GM21786 (cell line): Measurements from ENCODE around the gene BCS1L.
"Not testable (repeated sequence)": the region's sequence is repeated elsewhere in the genome, so short reads cannot be mapped to it uniquely, and the experiment has no call there.

Experiments
- ATAC-seq: cut with Tn5 transposase; IDR thresholded peaks from one replicate; pipeline ENCODE4 v1.9.1; 2021; ENCODE audit not compliant: unreplicated experiment

The BCS1L gene

DNA sequence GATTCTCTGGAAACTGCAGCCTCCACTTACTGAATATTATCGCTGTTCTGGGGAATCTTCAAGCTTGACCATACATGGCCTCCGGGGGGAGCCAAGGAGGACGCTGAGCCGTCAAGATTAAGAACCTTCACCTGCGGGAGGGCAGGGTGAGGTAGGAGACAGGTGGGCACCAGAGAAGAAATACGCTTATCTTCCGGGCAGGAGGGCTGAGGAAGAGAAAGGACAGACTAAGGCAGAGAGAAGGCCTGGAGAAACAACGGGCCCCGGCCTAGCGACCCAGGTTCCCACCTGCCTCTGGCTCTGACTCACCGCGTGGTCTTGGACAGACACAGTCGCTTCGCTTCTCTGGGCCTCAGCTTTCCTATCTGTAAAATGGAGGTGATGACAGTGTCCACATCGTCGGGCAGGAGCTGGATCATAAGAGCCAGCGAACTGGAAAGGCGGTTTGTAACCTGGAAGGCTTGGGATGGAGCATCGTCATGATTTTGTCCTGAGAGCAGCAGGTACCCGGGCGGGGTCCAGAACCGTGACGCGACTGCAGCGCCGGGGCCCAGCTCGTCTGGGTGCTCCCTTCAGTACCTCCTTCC is 719 bp upstream of the BCS1L start:
- peak; percentile 44 for ATAC-seq

DNA sequence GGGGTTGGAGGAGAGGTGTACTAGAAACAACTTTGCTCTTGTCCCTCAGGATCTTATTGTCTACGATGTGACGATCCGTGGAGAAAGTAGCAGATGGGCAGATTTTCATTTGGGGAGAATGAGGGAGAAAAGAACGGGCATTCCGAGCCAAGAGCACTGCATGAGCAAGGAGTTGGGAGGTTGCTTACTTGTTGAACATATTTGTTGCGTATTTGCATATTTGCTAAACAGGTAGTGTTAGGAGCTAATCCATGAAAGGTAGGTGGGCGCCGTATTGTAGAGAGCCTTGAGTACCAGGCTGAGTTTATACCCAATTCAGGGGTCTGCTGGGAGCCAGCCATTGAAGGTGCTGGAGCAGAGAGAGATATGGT is 490 bp downstream of the BCS1L start:
- ATAC-seq = no peak

DNA sequence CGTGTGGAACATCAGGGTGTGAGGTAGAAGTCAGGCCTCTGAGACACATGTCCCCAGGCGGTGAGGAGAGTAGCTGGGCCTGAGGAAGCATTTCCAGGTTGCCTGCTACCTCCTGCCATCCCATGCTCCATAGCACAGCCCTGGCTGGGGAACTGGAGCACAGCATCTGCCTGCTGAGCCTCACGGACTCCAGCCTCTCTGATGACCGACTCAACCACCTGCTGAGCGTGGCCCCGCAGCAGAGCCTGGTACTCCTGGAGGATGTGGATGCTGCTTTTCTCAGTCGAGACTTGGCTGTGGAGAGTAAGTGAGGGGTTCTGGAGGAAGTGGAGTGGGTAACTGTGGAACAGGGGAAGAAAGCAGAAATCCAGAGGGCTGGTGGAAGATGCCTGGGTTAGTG is 2.9 kb downstream of the BCS1L start:
- no peak for ATAC-seq

DNA sequence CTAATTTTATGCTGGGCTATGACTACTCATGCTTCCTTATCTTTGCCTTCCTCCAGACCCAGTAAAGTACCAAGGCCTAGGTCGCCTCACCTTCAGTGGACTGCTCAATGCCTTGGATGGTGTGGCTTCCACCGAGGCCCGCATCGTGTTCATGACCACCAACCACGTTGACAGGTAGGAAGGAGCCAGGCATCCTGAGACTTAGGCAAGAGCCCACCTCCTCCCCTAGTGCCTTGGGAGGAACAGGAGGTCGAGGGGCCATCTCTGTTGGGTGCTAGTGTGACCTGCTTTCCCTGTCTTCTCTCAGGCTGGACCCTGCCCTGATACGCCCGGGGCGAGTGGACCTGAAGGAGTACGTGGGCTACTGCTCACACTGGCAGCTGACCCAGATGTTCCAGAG is 3.3 kb downstream of the BCS1L start:
- ATAC-seq = no peak

DNA sequence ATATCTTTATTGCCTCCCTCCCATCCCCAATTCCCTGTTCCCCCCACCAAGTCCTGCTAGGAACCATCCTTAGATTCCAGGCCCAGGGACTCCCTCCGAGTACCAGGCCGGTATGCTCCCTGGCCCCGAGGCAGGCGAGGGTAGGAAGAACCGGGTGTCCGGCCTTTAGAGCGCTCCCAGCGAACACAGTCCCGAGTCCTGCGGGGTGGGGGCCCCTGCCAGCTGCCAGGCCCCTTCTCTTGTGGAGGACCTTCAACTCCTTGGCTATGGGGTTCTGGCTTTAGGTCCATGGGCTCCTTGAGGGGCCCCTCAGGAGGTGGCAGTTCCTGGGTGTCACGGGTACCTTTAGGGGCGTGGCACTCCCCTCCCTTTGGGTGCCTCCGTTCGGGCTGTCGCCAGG is 4.4 kb downstream of the BCS1L start:
- ATAC-seq = no peak

DNA sequence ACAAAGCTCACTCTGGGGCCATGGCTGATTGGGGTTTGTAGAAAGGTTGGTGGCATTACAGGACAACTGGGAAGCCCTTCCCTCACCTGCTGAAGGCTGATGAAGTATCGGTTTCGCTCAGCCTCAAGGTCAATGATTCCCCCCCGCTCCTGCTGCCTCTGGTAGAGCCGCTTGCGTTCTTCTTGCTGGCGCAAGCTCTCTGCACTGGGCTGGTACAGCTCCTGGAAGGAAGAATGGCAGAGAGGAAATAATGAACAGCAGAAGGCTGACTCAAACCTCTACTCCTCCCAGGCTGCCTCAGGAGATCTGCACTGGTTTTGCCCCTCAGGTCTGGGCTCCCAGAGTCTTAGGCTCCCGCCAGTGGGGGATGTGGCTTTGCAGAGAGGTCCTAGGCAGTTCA is 5.2 kb downstream of the BCS1L start:
- no peak for ATAC-seq

DNA sequence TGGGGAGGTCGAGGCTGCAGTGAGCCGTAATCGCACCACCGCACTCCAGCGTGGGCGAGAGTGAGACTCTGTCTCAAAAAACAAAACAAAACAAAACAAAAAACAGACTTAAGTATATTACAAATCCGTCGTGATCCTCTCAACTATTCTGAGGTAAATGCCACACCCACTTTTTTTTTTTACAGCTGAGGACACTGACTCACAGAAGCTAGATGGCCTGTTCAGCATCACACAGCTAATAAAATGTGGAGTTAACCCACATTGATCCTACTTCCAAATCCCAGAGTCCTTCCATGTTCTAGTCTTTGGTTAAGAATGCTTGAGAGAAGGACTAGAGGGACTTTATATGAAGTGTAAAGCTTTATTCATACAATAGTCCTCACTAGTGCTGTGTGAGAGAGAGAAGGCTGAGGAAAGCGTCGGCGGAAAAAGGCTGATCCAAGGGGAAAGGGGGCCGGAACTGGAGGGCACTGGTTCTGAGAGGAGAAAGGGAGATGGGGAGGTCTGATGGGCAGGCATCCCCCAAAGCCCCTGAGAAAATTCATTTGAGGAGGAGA is 11.7 kb downstream of the BCS1L start:
- no peak for ATAC-seq

DNA sequence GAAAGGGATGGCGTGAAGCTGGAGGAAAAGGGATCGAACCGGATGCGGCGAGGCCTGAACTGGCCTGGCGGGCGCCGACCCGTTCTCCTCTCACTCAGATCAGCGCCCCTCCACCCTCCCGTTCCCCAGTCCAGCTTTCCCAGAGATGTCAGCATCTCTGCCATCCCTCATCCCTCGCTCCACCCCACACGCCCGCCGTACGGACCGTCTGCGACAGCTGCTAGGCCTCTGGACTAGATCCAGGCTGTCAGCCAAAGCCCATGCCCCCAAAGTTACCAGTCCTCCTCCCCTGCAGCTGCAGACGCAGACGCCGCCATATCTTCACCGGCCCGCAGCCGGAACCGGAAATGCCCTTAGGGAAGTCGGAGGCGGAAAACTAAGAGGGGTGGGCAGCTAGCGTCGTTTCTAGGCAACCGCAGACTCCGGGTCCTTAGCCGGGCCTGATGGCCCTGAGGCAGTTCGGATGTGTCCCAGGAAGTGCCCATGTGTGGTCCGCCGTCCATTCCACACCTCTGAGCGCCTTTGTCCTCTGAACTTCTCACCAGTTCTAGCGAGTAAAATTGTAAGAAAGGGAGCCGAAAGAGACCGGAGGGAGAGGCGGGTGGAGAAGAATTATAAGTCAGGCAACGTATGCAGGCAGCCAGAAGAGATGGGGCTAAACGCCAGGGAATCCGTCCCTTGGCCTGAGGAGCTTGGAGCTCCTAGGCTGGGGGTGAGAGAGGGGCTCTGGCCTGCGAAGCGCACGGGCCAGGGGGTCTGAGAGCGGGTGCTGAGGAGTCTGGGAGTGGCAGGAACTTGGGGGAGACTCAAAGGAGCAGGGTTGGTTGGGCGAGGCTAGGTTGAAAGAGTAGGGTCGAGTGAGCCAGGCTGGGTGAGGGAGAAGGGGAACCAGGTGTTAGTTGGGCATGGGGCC is 12.4 kb downstream of the BCS1L start, which contains the start of the genes RNF25 and STK36:
RNF25 (minus strand) TSS at position 349 of the 913 bp plus-strand sequence; CDS start at position 317, 32 bp downstream.
STK36 (plus strand) TSS at position 433 of the 913 bp plus-strand sequence. CDS start 744 bp downstream, outside the sequence.
- ATAC-seq = peak; percentile 99

DNA sequence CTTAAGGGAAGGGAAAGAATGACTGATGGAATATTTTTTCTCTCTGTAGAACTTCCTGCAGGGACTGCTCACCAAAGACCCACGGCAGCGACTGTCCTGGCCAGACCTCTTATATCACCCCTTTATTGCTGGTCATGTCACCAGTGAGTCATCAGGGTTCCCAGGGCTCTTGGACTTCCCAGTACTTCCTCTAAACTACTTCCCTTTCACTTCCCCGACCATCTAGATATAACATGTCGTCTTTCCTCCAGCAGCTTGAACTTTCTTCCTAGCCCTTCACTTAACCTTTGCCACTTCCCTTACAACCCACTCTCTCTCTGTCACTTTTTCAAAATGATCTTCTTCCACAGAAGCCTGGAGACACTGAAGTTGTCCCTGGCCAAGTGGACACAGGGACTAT is 19.6 kb downstream of the BCS1L start:
- no peak for ATAC-seq

DNA sequence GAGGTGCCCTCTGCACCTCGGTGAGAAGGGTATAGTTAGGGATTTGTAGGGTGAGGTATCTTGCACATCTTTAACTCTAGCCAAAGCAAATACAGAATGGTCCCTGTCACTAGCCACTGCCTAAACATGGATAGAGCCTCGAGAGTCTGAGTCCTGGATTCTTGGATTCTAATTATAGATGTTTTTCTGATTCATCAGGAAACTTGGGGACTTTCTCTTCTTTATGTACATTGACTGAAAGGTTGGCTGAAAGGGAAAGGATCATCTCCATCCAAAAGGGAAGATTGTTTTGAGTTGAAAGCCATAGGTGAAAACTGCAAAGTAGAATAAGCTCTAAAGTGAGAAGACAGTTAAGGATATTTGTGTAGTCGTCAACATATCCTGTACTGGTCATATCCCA is 20.6 kb downstream of the BCS1L start:
- ATAC-seq = no peak

DNA sequence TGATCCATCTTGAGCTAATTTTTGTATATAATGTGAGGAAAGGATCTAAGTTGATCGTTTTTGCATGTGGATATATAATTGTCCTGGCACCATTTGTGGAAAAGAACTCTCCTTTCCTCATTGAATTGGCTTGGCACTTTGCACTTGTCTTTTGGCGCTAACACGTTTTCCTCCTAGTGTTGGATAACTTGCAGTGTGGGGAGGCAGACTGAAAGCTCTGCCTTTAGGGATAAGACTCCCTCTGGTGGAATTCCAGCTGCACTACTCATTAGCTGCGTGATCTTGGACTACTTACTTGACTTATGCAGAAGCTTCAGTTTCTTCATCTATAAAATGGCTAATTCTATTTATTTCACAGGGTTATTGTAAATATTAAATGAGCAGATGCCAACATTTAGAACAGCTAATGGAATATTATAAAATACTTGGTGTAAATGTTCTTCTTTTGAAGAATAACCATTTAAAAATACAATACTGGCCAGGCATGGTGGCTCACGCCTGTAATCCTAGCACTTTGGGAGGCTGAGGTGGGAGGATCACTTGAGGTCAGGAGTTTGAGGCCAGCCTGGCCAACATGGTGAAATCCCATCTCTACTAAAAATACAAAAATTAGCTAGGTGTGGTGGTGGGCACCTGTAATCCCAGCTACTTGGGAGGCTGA is 28.0 kb downstream of the BCS1L start:
- ATAC-seq = not testable (repeated sequence)

DNA sequence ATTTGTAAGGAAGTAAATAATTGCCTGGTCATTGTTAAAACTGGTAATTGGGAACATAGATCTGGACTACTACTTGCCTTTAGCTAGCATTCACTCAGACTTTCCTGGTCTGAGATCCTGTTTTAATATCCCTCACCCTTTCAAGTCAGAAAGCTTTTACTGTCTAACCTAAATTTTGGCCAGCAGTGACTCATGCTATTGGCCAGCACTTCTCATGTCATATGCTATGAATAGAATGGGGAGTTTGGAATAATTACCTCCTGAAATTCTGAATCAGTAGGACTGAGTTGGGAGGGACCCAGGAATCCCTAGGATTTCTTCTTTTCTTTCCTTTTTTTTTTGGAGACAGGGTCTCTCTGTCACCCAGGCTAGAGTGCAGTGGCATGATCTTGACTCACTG is 31.8 kb downstream of the BCS1L start:
- ATAC-seq = no peak

DNA sequence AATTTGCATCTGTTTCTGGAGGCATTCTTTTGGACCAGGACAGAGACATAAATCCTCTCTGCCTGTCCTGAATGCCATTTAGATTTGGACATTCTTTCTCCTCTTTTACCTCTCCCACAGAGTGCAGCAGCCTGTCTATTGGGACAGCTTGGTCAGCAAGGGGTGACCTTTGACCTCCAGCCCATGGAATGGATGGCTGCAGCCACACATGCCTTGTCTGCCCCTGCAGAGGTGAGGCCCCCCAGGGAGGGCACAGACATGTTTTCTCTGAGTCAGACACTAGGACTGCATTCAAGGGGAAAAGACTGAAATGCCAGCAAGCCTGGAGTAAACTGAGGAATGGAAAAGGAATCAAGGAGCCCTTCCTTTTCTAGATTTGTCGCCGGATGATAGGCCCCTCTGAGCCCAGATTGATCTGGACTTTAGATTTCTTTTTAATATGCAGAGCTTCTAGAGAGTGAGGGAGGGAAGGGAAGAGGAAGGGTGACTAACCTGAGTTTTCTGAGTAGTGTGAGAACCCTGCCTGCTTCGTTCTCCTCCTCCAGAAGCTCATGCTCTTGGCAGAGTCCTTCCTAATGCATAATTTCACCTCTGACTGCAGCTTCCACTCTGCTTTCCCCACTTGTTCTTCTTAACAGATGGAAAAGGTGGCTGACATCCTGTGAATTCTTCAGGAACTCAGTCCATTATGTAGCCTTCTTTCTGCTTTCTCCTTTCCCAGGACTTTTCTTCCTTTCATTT is 35.1 kb downstream of the BCS1L start:
- ATAC-seq = no peak

DNA sequence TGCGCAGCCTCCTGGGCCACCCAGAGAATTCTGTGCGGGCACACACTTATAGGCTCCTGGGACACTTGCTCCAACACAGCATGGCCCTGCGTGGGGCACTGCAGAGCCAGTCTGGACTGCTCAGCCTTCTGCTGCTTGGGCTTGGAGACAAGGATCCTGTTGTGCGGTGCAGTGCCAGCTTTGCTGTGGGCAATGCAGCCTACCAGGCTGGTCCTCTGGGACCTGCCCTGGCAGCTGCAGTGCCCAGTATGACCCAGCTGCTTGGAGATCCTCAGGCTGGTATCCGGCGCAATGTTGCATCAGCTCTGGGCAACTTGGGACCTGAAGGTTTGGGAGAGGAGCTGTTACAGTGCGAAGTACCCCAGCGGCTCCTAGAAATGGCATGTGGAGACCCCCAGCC is 39.4 kb downstream of the BCS1L start:
- no peak for ATAC-seq

DNA sequence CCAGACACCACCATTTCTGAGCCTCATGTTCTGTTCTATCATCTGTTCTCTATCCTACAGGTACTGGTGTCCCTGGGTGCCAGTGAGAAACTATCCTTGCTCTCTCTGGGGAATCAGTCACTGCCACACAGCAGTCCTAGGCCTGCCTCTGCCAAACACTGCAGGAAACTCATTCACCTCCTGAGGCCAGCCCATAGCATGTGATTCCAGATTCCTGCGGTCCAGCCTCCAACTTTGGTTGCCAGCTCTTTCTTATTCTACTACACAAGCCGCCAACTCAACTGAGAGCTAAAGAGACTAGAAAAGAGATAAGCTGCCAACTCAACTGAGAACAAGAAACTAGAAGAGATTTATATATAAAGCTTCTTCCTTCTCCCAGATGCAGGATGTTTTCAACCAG is 42.3 kb downstream of the BCS1L start:
- ATAC-seq = no peak

DNA sequence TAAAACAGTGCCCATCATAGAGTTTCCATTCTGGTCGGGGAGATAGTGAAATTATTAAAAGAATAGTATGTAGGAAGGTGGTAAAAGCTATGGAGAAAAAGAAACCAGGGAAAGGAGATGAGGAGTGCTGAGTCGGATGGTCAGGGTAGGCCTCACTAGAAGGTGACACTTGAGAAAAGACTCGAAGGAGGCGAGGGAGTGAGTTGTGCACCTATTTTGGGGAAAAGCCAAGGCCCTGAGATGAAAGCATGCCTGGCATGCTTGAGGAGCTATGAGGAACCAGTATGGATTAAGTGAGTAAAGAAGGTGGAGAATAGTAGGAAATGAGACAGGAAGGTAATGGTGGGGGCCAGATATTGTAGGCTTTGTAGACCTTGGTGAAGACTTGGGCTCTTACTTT is 43.9 kb downstream of the BCS1L start:
- ATAC-seq = no peak

DNA sequence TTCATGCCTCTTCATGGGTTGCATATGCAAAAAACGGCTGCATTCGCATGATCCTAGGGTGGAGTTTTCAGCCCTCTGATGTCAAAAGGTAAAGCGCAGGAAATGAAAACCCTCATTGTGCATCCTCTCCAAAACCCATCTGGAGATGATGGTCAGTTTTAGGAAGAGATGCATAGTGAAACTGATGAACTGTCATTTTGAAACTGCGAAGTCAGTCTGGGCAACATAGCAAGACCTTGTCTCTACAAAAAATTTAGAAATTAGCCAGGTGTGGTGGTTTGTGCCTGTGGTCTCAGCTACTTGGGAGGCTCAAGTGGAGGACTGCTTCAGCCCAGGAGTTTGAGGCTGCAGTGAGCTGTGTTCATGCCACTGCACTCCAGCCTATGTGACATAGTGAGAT is 48.6 kb downstream of the BCS1L start:
- peak; percentile 39 for ATAC-seq

DNA sequence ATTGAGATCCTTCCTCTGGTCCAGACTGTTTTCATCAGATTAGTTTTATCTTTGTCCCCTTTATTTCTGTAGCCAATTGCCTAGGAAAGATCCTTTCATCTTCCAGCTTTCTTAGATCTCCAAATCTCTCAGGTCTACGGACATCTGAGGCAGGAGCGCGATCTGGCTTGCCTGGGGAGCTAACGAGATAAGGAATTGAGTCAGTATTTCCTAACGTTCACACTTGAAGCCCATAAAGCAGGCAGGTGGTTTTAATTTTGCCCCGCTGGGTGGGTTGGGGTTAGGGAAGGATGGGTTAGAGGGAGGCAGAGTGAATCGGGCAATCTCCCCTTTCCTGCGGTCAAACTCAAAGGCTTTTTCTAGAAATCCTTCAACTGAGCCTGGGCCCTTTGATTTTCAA is 50.4 kb downstream of the BCS1L start:
- ATAC-seq = no peak

DNA sequence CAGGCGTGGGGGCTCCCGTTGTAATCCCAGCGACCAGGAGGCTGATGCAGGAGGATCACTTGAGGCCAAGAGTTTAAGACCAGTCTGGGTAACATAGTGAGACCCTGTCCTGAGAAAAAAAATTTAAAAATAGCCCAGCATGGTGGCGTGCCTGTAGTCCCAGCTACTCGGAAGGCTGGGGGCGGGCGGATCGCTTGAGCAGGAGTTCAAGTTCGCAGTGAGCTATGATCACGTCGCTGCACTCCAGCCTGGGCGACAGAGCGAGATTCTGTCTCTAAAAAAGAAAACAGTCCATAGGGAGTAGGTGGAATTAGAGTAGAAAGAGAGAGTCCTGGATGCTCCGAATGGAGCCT is 50.8 kb downstream of the BCS1L start:
- no peak for ATAC-seq

DNA sequence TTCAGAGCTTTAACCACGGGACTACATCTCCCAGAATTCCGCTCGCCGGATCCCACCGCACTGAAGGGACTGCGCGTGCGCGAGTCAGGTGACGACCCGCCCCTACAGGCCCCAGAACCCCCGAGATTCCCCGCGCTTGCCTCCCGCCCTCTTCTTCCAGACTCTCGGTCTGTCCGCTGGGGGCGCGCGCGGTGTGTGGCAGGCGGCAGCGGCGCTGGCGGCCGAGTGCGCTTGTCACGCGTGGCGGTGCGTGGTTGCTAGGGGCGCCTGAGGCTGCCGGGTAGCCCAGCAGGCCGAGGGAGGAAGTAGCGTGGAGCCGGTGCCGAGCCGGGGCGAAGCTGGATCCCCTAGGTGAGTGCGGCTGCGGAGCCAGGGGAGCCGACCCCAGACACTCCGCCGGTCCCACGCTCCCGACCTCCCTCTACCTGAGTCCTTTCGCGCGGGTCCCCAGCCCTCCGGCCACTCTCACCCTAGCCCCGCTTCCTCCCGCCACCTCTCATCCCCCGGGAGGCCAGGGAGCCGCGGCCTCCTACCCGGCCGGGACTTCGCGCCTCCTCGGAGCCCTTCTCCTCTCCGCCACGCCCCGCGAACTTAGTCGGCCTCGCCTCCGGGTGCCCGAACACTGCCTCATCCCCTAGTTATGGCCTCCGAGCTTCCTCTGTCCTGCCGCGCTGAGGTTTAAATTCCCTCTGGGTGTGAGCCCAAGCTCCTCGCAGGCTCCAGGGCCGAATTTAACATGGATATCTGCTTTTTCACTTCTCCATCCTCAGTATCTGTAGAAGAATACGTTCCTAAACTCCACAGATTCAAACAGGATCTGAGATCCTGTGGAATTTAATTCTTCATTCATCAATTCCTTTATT is 51.4 kb downstream of the BCS1L start, which contains the start of gene TTLL4:
TTLL4 (plus strand) TSS at position 149 of the 863 bp plus-strand sequence. CDS start 26,842 bp downstream, outside the sequence.
- peak; percentile 88 for ATAC-seq
